GM12891 (cell line): ENCODE measurements around the gene APOL6.
"Not testable (repeated sequence)": the region's sequence is repeated elsewhere in the genome, so short reads cannot be mapped to it uniquely, and the experiment has no call there.

Experiments used
- DNase-seq: peaks from one replicate; pipeline ENCODE4 v3.0.0; 2011; ENCODE audit warnings: low spot score; ENCODE audit not compliant: insufficient read length
- FAIRE-seq: peaks from 2 replicates; lab custom pipeline; 2011; peaks lifted over from hg19 to GRCh38; lab: Jason Lieb, UNC
- PAX5 ChIP-seq: IDR thresholded peaks from 2 replicates; pipeline ENCODE4 v1.6.1; 2011; ENCODE audit warnings: low read length, moderate library complexity, mild to moderate bottlenecking; ENCODE audit not compliant: insufficient read depth, severe bottlenecking
- POLR2A ChIP-seq: IDR thresholded peaks from 2 replicates; pipeline ENCODE4 v1.6.1; 2011; ENCODE audit warnings: low read depth, low read length, control low read depth
- POLR2AphosphoS5 ChIP-seq: IDR thresholded peaks from 2 replicates; pipeline ENCODE4 v1.6.1; 2011; ENCODE audit warnings: low read depth, low read length, control low read depth
- POU2F2 ChIP-seq: IDR thresholded peaks from 2 replicates; pipeline ENCODE4 v1.6.1; 2011; ENCODE audit warnings: low read depth, mild to moderate bottlenecking, control low read depth, low read length, moderate library complexity
- SPI1 ChIP-seq: IDR thresholded peaks from 2 replicates; pipeline ENCODE4 v1.6.1; 2011; ENCODE audit warnings: low read depth, low read length, control low read depth
- TAF1 ChIP-seq: IDR thresholded peaks from 2 replicates; pipeline ENCODE4 v1.6.1; 2011; ENCODE audit warnings: low read depth, low read length, control low read depth

The APOL6 gene

GRCh38 chr22:35664955-35665587 is 16.8 kb downstream of the APOL6 start:
- TF ChIP-seq SPI1 (no peak), POU2F2 (no peak), POLR2AphosphoS5 (no peak), PAX5 (no peak), POLR2A (no peak), TAF1 (no peak)
- DNase-seq (no peak), FAIRE-seq (no peak)

GRCh38 chr22:35666699-35667098 is 18.5 kb downstream of the APOL6 start:
- not testable (repeated sequence) for DNase-seq, FAIRE-seq

- FAIRE-seq (no peak), DNase-seq (no peak)
- TF ChIP-seq SPI1 (no peak), POLR2AphosphoS5 (no peak), POLR2A (no peak), PAX5 (no peak), POU2F2 (no peak), TAF1 (no peak)
These were observed 26.1 kb downstream of the APOL6 start for GRCh38 chr22:35674335-35674734.

- FAIRE-seq, DNase-seq: not testable (repeated sequence)
These were observed 27.8 kb downstream of the APOL6 start for GRCh38 chr22:35676065-35676464.

GRCh38 chr22:35677460-35678187 is 29.4 kb downstream of the APOL6 start:
- TF ChIP-seq POU2F2 = no peak
- FAIRE-seq = no peak
- DNase-seq = no peak

GRCh38 chr22:35678836-35679235 is 30.6 kb downstream of the APOL6 start:
- no peak for TF ChIP-seq POLR2A
- TF ChIP-seq POLR2AphosphoS5 = no peak
- TF ChIP-seq POU2F2 = no peak
- TF ChIP-seq TAF1 = no peak
- TF ChIP-seq PAX5 = no peak
- TF ChIP-seq SPI1 = no peak
- FAIRE-seq (no peak), DNase-seq (no peak)

GRCh38 chr22:35679492-35679891 is 31.2 kb downstream of the APOL6 start:
- FAIRE-seq, DNase-seq: not testable (repeated sequence)

- FAIRE-seq (no peak), DNase-seq (no peak)
- TF ChIP-seq PAX5 (no peak), POU2F2 (no peak), POLR2AphosphoS5 (no peak), TAF1 (no peak), POLR2A (no peak), SPI1 (no peak)
These were observed 33.3 kb downstream of the APOL6 start for GRCh38 chr22:35681454-35682052.

- TF ChIP-seq POLR2AphosphoS5 (no peak), POLR2A (no peak), SPI1 (no peak), TAF1 (no peak), POU2F2 (no peak), PAX5 (no peak)
- no peak for DNase-seq
- no peak for FAIRE-seq
These were observed 35.3 kb downstream of the APOL6 start for GRCh38 chr22:35683560-35683959.

- TF ChIP-seq POLR2A (no peak), SPI1 (no peak), POU2F2 (no peak), POLR2AphosphoS5 (no peak), TAF1 (no peak), PAX5 (no peak)
- no peak for DNase-seq
- FAIRE-seq = no peak
These were observed 36.0 kb downstream of the APOL6 start for GRCh38 chr22:35684270-35684700.
